NCI-H2171 treated with DMSO at 0.1 percent for 48 hours (cell line): Measurements from ENCODE around the gene VIPR1.
"Not testable (repeated sequence)": the region's sequence is repeated elsewhere in the genome, so short reads cannot be mapped to it uniquely, and the experiment has no call there.

ENCODE experiments used
- DNase-seq: peaks from one replicate; lab custom pipeline; 2025; lab: John Stamatoyannopoulos, UW

VIPR1 gene

GRCh38 chr3:42578054-42578453, 75.6 kb downstream of the VIPR1 start:
- no peak for DNase-seq

DNA sequence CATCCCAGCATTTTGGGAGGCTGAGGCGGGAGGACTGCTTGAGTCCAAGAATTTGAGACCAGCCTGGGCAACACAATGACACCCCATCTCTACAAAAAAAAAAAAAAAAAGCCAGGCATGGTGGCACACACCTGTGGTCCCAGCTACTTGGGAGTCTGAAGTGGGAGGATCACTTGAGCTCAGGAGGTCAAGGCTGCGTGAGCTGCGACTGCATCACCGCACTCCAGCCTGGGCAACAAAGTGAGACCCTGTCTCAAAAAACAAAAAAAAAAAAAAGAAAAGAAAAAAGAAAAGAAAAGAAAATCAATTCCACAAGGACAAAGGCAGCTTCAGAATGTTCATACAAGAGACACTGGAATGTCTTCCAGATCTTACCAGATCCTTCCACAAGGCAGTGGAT, 76.9 kb downstream of the VIPR1 start:
- not testable (repeated sequence) for DNase-seq

DNA sequence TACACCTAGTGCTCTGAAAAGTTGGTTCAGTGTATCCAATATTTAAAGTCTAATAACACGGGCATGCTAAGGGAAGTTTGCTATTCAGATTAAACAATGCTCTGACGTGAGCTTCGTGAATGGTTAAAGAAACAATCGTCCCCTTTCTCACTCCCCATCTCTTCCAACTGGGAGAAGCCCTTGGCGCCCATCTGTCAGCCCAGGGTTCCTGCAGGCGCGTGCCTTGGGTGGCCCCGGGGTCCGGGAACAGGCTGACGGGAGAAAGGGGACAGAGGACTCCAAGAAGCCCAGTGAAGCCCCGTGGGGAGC, 78.9 kb downstream of the VIPR1 start:
- DNase-seq: peak; percentile 19

DNA sequence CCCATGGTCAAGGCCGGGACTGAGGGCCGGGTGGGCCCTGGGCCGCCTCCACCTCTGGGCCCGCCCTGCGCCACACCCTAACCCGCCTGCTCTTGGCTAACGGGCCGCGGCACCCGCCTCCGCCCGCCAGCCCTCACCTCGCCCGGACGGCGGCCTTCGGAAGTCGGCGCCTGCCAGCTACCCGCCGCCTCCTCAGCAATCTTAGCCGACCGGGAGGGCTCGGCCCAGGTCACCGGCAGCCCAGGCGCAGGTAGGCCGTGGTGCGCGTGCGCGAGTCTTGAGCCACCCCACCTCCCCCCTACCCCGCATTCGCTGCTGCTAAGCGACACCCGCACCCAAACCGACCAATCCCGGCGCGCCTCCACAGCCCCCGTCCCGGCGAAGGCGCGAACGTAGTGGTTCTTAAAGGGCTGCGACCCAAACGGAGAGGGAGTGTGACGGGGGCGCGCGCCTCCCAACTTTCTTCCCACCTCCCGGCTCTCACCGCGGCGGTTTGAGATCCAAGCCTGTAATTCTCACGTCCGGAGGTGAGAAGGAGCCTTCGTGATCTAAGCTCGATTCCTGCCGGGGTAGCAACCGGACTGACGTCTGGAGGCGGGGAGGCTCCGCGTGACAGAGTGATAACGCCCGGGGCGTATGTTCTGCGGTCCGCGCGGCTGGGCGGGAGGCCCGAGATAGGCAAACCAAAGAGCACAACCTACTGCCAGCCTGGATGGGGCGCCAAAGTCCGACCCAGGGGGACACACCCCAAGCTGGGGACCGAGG, 79.4 kb downstream of the VIPR1 start, which contains the start of gene SEC22C:
SEC22C (minus strand) TSS at position 259 of the 765 bp plus-strand sequence. CDS start 12,921 bp downstream, outside the sequence.
- peak; percentile 83 for DNase-seq

GRCh38 chr3:42582474-42583070, 80.1 kb downstream of the VIPR1 start:
- DNase-seq: no peak
